ENCODE data around the gene BHLHE40.
A peak's percentile ranks its signal among the peaks of the same experiment; 100 is the strongest.

Gene BHLHE40

GRCh38 chr3:4986782-4987537 is 7.7 kb downstream of the BHLHE40 start:
- DNase-seq (ENCODE audit: low spot score) = peak; percentile 84
- in situ Hi-C loops (cut with MboI; ENCODE audit: low sequenced_read_pairs, unreplicated experiment) = no loop called here
- TF ChIP-seq CTCF (IDR thresholded peaks at IDR 0.05; ENCODE audit: borderline replicate concordance, control extremely low read depth, extremely low read depth, insufficient read depth, missing control alignments) = no peak

DNA sequence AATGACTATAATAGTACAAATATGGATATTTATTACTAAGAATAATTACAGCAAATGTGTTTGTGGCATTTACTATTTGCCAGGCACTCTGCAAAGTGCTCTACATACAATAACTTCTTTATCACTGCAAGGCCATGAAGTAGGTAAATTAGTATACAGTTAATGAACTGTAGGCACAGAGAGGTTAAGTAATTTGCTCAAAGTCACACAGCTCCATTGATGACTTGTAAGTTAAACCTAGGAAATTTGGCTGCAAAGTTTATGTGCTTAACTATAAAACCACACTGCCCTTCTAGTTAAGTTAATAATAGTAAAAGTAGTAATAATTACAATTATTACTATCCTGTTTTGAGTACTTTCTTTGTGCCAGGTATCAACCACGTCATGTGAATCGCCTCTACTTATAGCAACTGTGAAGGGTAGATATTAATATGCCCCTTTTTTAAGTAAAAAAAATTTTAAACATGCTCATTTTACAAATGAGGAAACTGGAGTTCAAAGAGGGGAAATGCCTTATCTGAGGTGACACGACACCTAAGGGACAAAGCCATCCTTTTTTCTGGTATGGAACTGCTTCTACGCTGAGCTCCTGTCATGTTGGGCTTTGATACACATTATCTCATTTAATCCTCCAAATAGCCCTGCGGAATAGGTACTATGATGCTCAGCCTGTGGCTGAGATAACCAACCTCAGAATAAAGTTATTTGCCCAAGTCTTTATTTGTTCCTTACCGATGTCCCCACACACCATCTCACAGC is 8.5 kb downstream of the BHLHE40 start:
- no peak for DNase-seq (ENCODE audit: low spot score)
- in situ Hi-C loops (cut with MboI; ENCODE audit: low sequenced_read_pairs, unreplicated experiment) = no loop called here
- TF ChIP-seq CTCF (IDR thresholded peaks at IDR 0.05; ENCODE audit: borderline replicate concordance, control extremely low read depth, extremely low read depth, insufficient read depth, missing control alignments) = no peak

DNA sequence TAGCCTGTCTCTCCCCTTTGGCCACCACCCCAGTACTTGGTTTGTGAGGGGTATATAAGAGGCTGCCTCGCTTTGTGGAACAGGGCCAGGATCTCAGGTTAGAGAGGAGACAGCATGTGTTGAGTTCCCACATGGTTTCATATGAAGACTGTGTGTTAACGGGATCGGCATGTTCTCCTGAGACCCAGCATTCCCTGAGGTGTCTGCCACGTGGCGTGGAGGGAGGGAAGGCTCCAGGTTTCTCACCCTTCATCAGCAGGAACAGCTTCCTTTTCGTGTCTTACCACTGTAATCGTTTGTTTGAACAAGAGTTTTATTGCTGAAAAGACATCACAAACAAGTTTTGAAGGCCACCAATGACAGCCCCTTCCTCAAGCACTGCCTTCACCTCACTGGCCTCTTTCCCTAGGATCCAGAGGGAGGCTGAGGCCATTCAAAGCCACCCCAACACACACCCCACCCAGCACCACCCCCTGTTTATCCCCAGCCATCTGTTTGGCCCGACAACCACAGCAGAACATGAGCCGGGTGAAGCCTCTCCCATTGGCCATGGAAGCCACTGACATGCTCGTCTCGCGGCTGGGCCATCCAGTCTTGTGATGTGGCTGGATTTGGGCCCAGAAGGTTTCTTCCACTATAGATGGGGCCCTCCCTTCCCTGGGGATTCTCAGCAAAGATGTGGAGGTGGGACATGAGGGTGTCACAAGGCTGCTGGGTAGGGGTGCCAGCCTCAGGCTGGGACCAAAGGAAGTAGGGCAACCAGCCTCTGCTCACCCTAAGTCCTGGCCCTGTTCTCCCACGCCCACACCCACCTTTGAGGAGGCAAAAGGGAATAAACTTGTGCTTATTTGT is 10.0 kb downstream of the BHLHE40 start:
- in situ Hi-C loops (cut with MboI; ENCODE audit: low sequenced_read_pairs, unreplicated experiment) = no loop called here
- peak; percentile 6 for DNase-seq (ENCODE audit: low spot score)
- TF ChIP-seq CTCF (IDR thresholded peaks at IDR 0.05; ENCODE audit: borderline replicate concordance, control extremely low read depth, extremely low read depth, insufficient read depth, missing control alignments) = no peak

DNA sequence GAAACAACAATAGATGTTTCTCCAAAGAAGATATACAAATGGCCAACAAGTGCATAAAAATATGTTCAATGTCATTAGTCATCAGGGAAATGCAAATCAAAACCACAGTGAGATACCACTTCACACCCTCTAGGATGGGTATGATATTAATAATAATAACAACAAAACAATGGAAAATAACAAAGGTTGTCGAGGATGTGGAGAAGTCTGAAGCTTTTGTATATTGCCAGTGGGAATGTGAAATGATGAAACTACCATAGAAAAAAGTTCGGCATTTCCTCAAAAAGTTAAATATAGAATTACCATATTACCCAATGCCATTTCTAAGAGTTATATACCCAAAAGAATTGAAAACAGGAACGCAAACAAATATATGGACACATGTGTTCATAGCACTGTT is 10.8 kb downstream of the BHLHE40 start:
- in situ Hi-C loops (cut with MboI; ENCODE audit: low sequenced_read_pairs, unreplicated experiment) = no loop called here
- no peak for TF ChIP-seq CTCF (IDR thresholded peaks at IDR 0.05; ENCODE audit: borderline replicate concordance, control extremely low read depth, extremely low read depth, insufficient read depth, missing control alignments)
- no peak for DNase-seq (ENCODE audit: low spot score)

DNA sequence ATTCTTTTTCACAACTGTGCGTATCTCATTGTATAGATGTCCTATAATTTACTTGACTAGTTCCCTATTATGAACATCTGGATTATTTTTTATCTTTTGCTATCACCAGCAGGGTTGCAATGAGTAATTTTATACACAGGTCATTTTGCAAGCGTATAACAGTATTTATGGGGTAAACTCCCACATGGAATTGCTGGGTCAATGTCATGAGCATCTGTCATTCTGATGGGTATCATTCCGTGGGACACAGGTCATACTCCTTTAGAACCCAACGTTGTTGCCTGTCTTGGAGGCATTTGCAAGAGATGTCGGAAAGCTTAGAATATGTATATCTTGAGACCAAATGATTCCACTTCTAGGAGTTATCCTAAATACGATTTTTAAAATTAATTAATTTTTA is 12.9 kb downstream of the BHLHE40 start:
- in situ Hi-C loops (cut with MboI; ENCODE audit: low sequenced_read_pairs, unreplicated experiment) = no loop called here
- no peak for TF ChIP-seq CTCF (IDR thresholded peaks at IDR 0.05; ENCODE audit: borderline replicate concordance, control extremely low read depth, extremely low read depth, insufficient read depth, missing control alignments)
- no peak for DNase-seq (ENCODE audit: low spot score)
